IMR-90 (cell line): ENCODE results near the gene ABCC10. TPM values are rescaled to one million over a fixed set of nuclear protein-coding genes. Genes with fewer than 3 reads are reported as not detected.

Experiments used
- ATAC-seq: fragments of 200-7000 bp; cut with Tn5 transposase; 2 replicates; pipeline ENCODE4 v1.9.1; 2020; ENCODE audit warnings: low read depth, mild to moderate bottlenecking, moderate library complexity
- BruUV-seq: library from RNA; stranded (reverse); fragments of 400-500 nt; replicated peaks from 2 replicates; lab custom pipeline; 2021; lab: Mats Ljungman, UMichigan
- CTCF ChIA-PET: fragments of 300-600 bp; formaldehyde crosslinking; extraction: SDS; loops from one replicate; lab custom pipeline; 2021; ENCODE audit warnings: antibody characterized with exemption; lab: Yijun Ruan, JAX
- POLR2A ChIA-PET: fragments of 300-600 bp; sonication (Branson Sonifier 250); formaldehyde crosslinking; loops from one replicate; lab custom pipeline; 2022; ENCODE audit warnings: antibody characterized with exemption; ENCODE audit not compliant: unreplicated experiment; lab: Charles Lee
- DNase-seq: peaks from one replicate; pipeline ENCODE4 v3.0.0; 2013
- H2AFZ ChIP-seq: replicated peaks from 2 replicates; pipeline ENCODE3; 2013; ENCODE audit warnings: low read length, mild to moderate bottlenecking; ENCODE audit not compliant: poor library complexity
- H2AK5ac ChIP-seq: 2 replicates; pipeline ENCODE4 v1.6.1; 2013; ENCODE audit warnings: low read depth, low read length, inconsistent platforms
- H2AK9ac ChIP-seq: replicated peaks from 2 replicates; pipeline ENCODE3; 2013; ENCODE audit warnings: mild to moderate bottlenecking, low read depth, low read length, moderate library complexity; ENCODE audit not compliant: poor library complexity
- H2BK120ac ChIP-seq: 2 replicates; pipeline ENCODE4 v1.6.1; 2013; ENCODE audit warnings: low read depth, low read length, inconsistent platforms
- H2BK15ac ChIP-seq: 3 replicates; pipeline ENCODE4 v1.6.1; 2013; ENCODE audit warnings: low read depth, low read length, inconsistent platforms
- H2BK20ac ChIP-seq: 2 replicates; pipeline ENCODE4 v1.6.1; 2013; ENCODE audit warnings: low read depth, mild to moderate bottlenecking, inconsistent platforms, low read length, moderate library complexity
- H2BK5ac ChIP-seq: 2 replicates; pipeline ENCODE4 v1.6.1; 2013; ENCODE audit warnings: mild to moderate bottlenecking, low read depth, low read length, inconsistent platforms; ENCODE audit not compliant: poor library complexity, severe bottlenecking
- H3K14ac ChIP-seq: replicated peaks from 2 replicates; pipeline ENCODE4 v1.6.1; 2013; ENCODE audit warnings: low read depth, low read length, inconsistent platforms
- H3K18ac ChIP-seq: 2 replicates; pipeline ENCODE4 v1.6.1; 2013; ENCODE audit warnings: low read depth, low read length, control low read depth
- H3K23ac ChIP-seq: 2 replicates; pipeline ENCODE4 v1.6.1; 2013; ENCODE audit warnings: low read depth, low read length, inconsistent platforms
- H3K27ac ChIP-seq: 2 replicates; pipeline ENCODE4 v1.5.1; 2013; ENCODE audit warnings: mild to moderate bottlenecking, control low read depth, low read length; ENCODE audit not compliant: insufficient read depth
- H3K27me3 ChIP-seq: 2 replicates; pipeline ENCODE4 v1.6.1; 2013; ENCODE audit warnings: low read length; ENCODE audit not compliant: control insufficient read depth, insufficient read depth
- H3K36me3 ChIP-seq: 2 replicates; pipeline ENCODE4 v1.6.1; 2013; ENCODE audit warnings: low read length, mixed read lengths; ENCODE audit not compliant: control insufficient read depth, insufficient read depth
- H3K4ac ChIP-seq: 2 replicates; pipeline ENCODE4 v1.6.1; 2013; ENCODE audit warnings: low read depth, low read length, inconsistent platforms
- H3K4me1 ChIP-seq: 2 replicates; pipeline ENCODE4 v1.6.1; 2013; ENCODE audit warnings: low read length, mixed read lengths; ENCODE audit not compliant: control insufficient read depth, insufficient read depth
- H3K4me2 ChIP-seq: 2 replicates; pipeline ENCODE4 v1.6.1; 2013; ENCODE audit warnings: low read depth, mild to moderate bottlenecking, control low read depth, low read length, moderate library complexity
- H3K4me3 ChIP-seq: 2 replicates; pipeline ENCODE4 v1.5.1; 2013; ENCODE audit warnings: low read depth, mild to moderate bottlenecking, control low read depth, low read length, moderate library complexity; ENCODE audit not compliant: insufficient read depth
- H3K56ac ChIP-seq: 2 replicates; pipeline ENCODE4 v1.6.1; 2013; ENCODE audit warnings: low read length, inconsistent platforms; ENCODE audit not compliant: insufficient read depth; ENCODE audit errors: extremely low read depth
- H3K79me1 ChIP-seq, 2 experiments: 2 replicates each; pipeline ENCODE4 v1.6.1; 2013; ENCODE audit warnings: low read length in 2 of 2, inconsistent platforms in 1 of 2, low read depth in 1 of 2
- H3K9ac ChIP-seq: 2 replicates; pipeline ENCODE4 v1.6.1; 2013; ENCODE audit warnings: low read depth, low read length, control low read depth
- H3K9me1 ChIP-seq: 2 replicates; pipeline ENCODE4 v1.6.1; 2013; ENCODE audit warnings: low read length, inconsistent platforms; ENCODE audit not compliant: insufficient read depth
- H3K9me3 ChIP-seq: 2 replicates; pipeline ENCODE4 v1.6.1; 2013; ENCODE audit warnings: low read length; ENCODE audit not compliant: control insufficient read depth, insufficient read depth
- H4K20me1 ChIP-seq: 2 replicates; pipeline ENCODE4 v1.6.1; 2013; ENCODE audit warnings: low read length, inconsistent platforms; ENCODE audit not compliant: insufficient read depth
- H4K5ac ChIP-seq: 2 replicates; pipeline ENCODE4 v1.6.1; 2013; ENCODE audit warnings: mild to moderate bottlenecking, low read depth, low read length, control low read depth
- H4K8ac ChIP-seq, 2 experiments: 2 replicates each; pipeline ENCODE4 v1.6.1; 2013; ENCODE audit warnings: low read depth in 2 of 2, low read length in 2 of 2, control low read depth in 1 of 2, inconsistent platforms in 1 of 2
- H4K91ac ChIP-seq: 2 replicates; pipeline ENCODE4 v1.6.1; 2013; ENCODE audit warnings: low read depth, low read length, inconsistent platforms; ENCODE audit not compliant: insufficient read depth
- BHLHE40 ChIP-seq: fragments of 150-350 bp; IDR thresholded peaks from 2 replicates; pipeline ENCODE4 v1.6.1; 2016; ENCODE audit warnings: mild to moderate bottlenecking, low read depth, low read length
- CEBPB ChIP-seq: IDR thresholded peaks from 2 replicates; pipeline ENCODE4 v1.6.1; 2012; ENCODE audit warnings: low read depth, low read length, improper control_type of control experiment
- CHD1 ChIP-seq: IDR thresholded peaks from 2 replicates; pipeline ENCODE4 v1.6.1; 2012; ENCODE audit warnings: low read depth, low read length, improper control_type of control experiment
- CTCF ChIP-seq: conservative IDR thresholded peaks from 2 replicates; pipeline ENCODE4 v1.5.1; 2012; ENCODE audit warnings: mild to moderate bottlenecking, low read depth, low read length, improper control_type of control experiment
- ELK1 ChIP-seq: fragments of 150-350 bp; IDR thresholded peaks from 2 replicates; pipeline ENCODE4 v1.6.1; 2016; ENCODE audit warnings: low read depth, mild to moderate bottlenecking, low read length, moderate library complexity, borderline replicate concordance
- MAZ ChIP-seq: IDR thresholded peaks from 2 replicates; pipeline ENCODE4 v1.6.1; 2012; ENCODE audit warnings: low read depth, mild to moderate bottlenecking, low read length, improper control_type of control experiment, moderate library complexity, borderline replicate concordance
- RAD21 ChIP-seq: IDR thresholded peaks from 2 replicates; pipeline ENCODE4 v1.6.1; 2012; ENCODE audit warnings: low read length, improper control_type of control experiment
- RCOR1 ChIP-seq: IDR thresholded peaks from 2 replicates; pipeline ENCODE4 v1.6.1; 2012; ENCODE audit warnings: mild to moderate bottlenecking, low read length, improper control_type of control experiment; ENCODE audit not compliant: insufficient replicate concordance
- RFX5 ChIP-seq: IDR thresholded peaks from 2 replicates; pipeline ENCODE4 v1.8.0; 2012; ENCODE audit warnings: low read depth, mild to moderate bottlenecking, low read length, moderate library complexity
- SMC3 ChIP-seq: fragments of 150-350 bp; IDR thresholded peaks from 2 replicates; pipeline ENCODE4 v1.6.1; 2016; ENCODE audit warnings: low read depth, mild to moderate bottlenecking, antibody characterized with exemption, low read length, moderate library complexity
- WGBS, 2 experiments: methylation state at CpG; one replicate each; pipeline versions ENCODE4 v1.1.5 to v1.1.7; 2013; ENCODE audit warnings: missing lambda C conversion rate in 2 of 2; ENCODE audit not compliant: insufficient read length in 1 of 2; ENCODE audit errors: extremely low coverage in 2 of 2; 5-methylcytosine and 5-hydroxymethylcytosine counted together
- dilution Hi-C: fragments of 300-500 bp; cut with HindIII; formaldehyde crosslinking; loops from one replicate; pipeline ENCODE4 v1.14.3; 2018; ENCODE audit warnings: low sequenced_read_pairs; ENCODE audit not compliant: unreplicated experiment
- in situ Hi-C: fragments of 300-500 bp; cut with MboI; formaldehyde crosslinking; loops from 3 replicates; pipeline ENCODE4 v1.14.3; 2019; ENCODE audit warnings: low sequenced_read_pairs, inconsistent platforms, mixed read lengths
- intact Hi-C: fragments of 100-400 bp; cut with micrococcal nuclease; formaldehyde crosslinking; loops from 2 replicates; pipeline ENCODE4 v1.10.0; 2022
- polyA plus RNA-seq, 3 experiments: library from polyadenylated mRNA; depleted of rRNA; stranded (reverse); fragments of >200 nt; gene quantifications; 2 replicates each; pipeline ENCODE4 v1.2.3, GENCODE V29; 2012; ENCODE audit warnings: low replicate concordance in 1 of 3
- total RNA-seq: library from RNA; depleted of rRNA; stranded (reverse); fragments of >200 nt; gene quantifications from 2 replicates; pipeline ENCODE4 v1.2.3, GENCODE V29; 2012

ABCC10 gene
- total and polyA plus RNA-seq, 2 of the 4 experiments (the other 2 are of a cell fraction): 7.0 to 26.3 TPM

DNA sequence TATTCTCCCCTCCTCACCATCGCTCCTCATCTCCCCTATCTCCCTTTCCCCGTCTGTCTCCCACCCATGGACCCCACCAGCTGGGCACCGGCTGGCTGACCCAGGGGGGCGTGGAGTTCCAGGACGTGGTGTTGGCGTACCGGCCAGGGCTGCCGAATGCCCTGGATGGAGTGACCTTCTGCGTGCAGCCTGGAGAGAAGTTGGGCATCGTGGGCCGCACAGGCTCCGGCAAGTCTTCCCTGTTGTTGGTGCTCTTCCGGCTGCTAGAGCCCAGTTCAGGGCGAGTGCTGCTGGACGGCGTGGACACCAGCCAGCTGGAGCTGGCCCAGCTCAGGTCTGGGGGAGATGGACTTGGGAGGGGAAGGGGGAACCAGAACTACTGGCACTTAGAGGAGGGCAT, 20.3 kb downstream of the ABCC10 start:
- Histone ChIP-seq H3K4me2 (no peak overlapping the region), H3K56ac (no peak overlapping the region), H2AK5ac (no peak overlapping the region), H2BK5ac (no peak overlapping the region), H3K27ac (no peak overlapping the region), H3K36me3 (peaks cover 68% of the 10 kb centered on the region), H4K91ac (no peak overlapping the region), H4K5ac (no peak overlapping the region), H4K8ac (no peak overlapping the region), H3K4me1 (no peaks in the 10 kb centered on the region), H2AK9ac (no peak overlapping the region), H2BK120ac (no peak overlapping the region), H3K4ac (no peak overlapping the region), H3K18ac (no peak overlapping the region), H3K4me3 (no peak overlapping the region), H3K14ac (no peak overlapping the region), H3K9ac (no peak overlapping the region), H2BK15ac (no peak overlapping the region), H2BK20ac (no peak overlapping the region), H3K79me1 (no peaks in the 10 kb centered on the region), H3K27me3 (no peaks in the 10 kb centered on the region), H3K9me3 (no peaks in the 10 kb centered on the region), H2AFZ (no peak overlapping the region), H4K20me1 (no peaks in the 10 kb centered on the region; the same call in 1 of the 2 replicates), H3K9me1 (peaks cover 4% of the 10 kb centered on the region; the same call in 1 of the 2 replicates), H3K23ac (no peak overlapping the region)
- BruUV-seq: no TSS peak
- no peak for TF ChIP-seq BHLHE40
- TF ChIP-seq ELK1: no peak
- TF ChIP-seq RCOR1: no peak
- TF ChIP-seq MAZ: no peak
- TF ChIP-seq RAD21: no peak
- TF ChIP-seq CTCF: no peak
- no peak for TF ChIP-seq RFX5
- no peak for TF ChIP-seq SMC3
- TF ChIP-seq CEBPB: no peak
- TF ChIP-seq CHD1: no peak
- dilution Hi-C loops (no loop called here), in situ Hi-C loops (loop anchor here (10.0 kb wide), 1 partner anchor 47 kb away; no protein-coding TSS in a partner anchor), intact Hi-C loops (no loop called here)
- WGBS, 2 experiments: 96 to 100% methylated on average over 1 to 10 of the region's 16 CpGs
- ChIA-PET POLR2A (interaction anchor here (0.6 kb wide), 1 partner anchor 9 kb away, joined by 4 read pairs; no protein-coding TSS in a partner anchor), CTCF (no interaction called here)
- DNase-seq (no peak), ATAC-seq (no peak)
